Spleen (tissue), 7 donors: ENCODE data around the gene RELCH.

ENCODE experiments used
- POLR2AphosphoS5 ChIP-seq, 3 donors: sonication (generic); formaldehyde crosslinking; IDR thresholded peaks; one replicate each; pipeline ENCODE4 v1.5.1; 2017; ENCODE audit warnings: antibody characterized with exemption in 3 of 3
- TF ChIP-seq, protein P1 (sequence below), 11 experiments: fragments of 200-600 bp in 7 of 11; fragments of 450-650 bp in 4 of 11; sonication (generic) in 4 of 11; IDR thresholded peaks in 8 of 11; conservative IDR thresholded peaks in 3 of 11; 1 replicate in 7 of 11; 2 replicates in 4 of 11; pipeline versions ENCODE4 v1.4.0 to v1.8.0; 2016 to 2021; ENCODE audit warnings: antibody characterized with exemption in 11 of 11, inconsistent platforms in 4 of 11, mild to moderate bottlenecking in 1 of 11
- donor health status: DM: no; HTN: no; CAD: no; lungs with moderate emphysema.
- donor health status: DM: no; HTN: no; CAD: no.
- donor health status: DM: no; HTN: no; CAD: no.

DNA sequence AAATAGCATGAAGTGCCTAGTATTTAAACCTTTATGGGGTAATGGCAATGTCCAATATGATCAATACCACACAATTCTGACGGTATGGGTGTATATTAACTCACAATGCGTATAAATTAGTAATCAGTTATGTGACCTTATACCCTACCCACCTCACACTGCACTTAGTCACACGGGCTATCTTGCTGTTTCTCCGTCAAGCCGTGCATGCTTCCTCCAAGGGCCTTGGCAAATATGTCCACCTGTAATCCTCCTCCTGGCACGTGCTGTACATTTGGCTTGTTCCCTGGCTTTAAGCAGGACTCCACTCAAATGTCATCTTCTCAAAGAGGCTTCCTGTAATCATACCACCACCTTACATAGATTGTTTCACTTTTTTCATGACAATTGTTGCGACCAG is 150.3 kb downstream of the RELCH start:
- TF ChIP-seq, protein P1, sequence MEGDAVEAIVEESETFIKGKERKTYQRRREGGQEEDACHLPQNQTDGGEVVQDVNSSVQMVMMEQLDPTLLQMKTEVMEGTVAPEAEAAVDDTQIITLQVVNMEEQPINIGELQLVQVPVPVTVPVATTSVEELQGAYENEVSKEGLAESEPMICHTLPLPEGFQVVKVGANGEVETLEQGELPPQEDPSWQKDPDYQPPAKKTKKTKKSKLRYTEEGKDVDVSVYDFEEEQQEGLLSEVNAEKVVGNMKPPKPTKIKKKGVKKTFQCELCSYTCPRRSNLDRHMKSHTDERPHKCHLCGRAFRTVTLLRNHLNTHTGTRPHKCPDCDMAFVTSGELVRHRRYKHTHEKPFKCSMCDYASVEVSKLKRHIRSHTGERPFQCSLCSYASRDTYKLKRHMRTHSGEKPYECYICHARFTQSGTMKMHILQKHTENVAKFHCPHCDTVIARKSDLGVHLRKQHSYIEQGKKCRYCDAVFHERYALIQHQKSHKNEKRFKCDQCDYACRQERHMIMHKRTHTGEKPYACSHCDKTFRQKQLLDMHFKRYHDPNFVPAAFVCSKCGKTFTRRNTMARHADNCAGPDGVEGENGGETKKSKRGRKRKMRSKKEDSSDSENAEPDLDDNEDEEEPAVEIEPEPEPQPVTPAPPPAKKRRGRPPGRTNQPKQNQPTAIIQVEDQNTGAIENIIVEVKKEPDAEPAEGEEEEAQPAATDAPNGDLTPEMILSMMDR (IDR thresholded peaks at IDR 0.05 in 8 of 11, conservative IDR thresholded peaks at IDR 0.05 in 3 of 11): no peak
- TF ChIP-seq POLR2AphosphoS5 (IDR thresholded peaks at IDR 0.05): no peak
